Ovary (tissue), 9 donors: ENCODE measurements around the gene SUDS3. TPM values are rescaled to one million over a fixed set of nuclear protein-coding genes. Genes with fewer than 3 reads are reported as not detected.

ENCODE experiments used
- DNase-seq, 5 donors: peaks; one replicate each; pipeline ENCODE4 v3.0.0-alpha.2; 2019 to 2020
- H3K27ac ChIP-seq, 2 donors: fragments of 200-600 bp; one replicate each; pipeline versions ENCODE4 v1.5.1 to v1.8.0; 2019 to 2022
- H3K27me3 ChIP-seq: fragments of 200-600 bp; one replicate; pipeline ENCODE4 v1.8.0; 2022
- H3K36me3 ChIP-seq: fragments of 200-600 bp; sonication (generic); one replicate; pipeline ENCODE4 v1.5.1; 2019
- H3K4me1 ChIP-seq: one replicate; pipeline ENCODE4 v1.8.1; 2013; ENCODE audit warnings: mild to moderate bottlenecking, moderate library complexity; ENCODE audit not compliant: insufficient read depth
- H3K4me3 ChIP-seq: fragments of 200-600 bp; sonication (generic); one replicate; pipeline ENCODE4 v1.5.1; 2017
- H3K9me3 ChIP-seq, 2 donors: fragments of 200-600 bp in 1 of 2; sonication (generic) in 1 of 2; one replicate each; pipeline versions ENCODE4 v1.5.1 to v1.8.1; 2013 to 2019; ENCODE audit warnings: mild to moderate bottlenecking in 1 of 2, moderate library complexity in 1 of 2
- EP300 ChIP-seq: sonication (generic); formaldehyde crosslinking; IDR thresholded peaks from one replicate; pipeline ENCODE4 v1.6.1; 2017; ENCODE audit warnings: antibody characterized with exemption
- POLR2A ChIP-seq: fragments of 450-650 bp; IDR thresholded peaks from one replicate; pipeline ENCODE4 v1.6.1; 2017; ENCODE audit warnings: antibody characterized with exemption, mild to moderate bottlenecking, moderate library complexity
- WGBS, 3 donors: extraction: QIAGEN DNeasy Blood & Tissue Kit in 1 of 3; methylation state at CpG; one replicate each; pipeline versions ENCODE4 v1.1.5 to v1.1.7; 2013 to 2017; 5-methylcytosine and 5-hydroxymethylcytosine counted together
- intact Hi-C, 4 donors: fragments of 100-400 bp; cut with DNase I; formaldehyde crosslinking; loops; one replicate each; pipeline versions ENCODE4 v1.11.0 to v1.15.1; 2022 to 2023
- polyA plus RNA-seq, 2 donors: library from polyadenylated mRNA; stranded (reverse); fragments of 200-250 nt in 1 of 2; fragments of 350-450 nt in 1 of 2; fragmentation: Illumina TruSeq in 1 of 2; extraction: RNeasy Lipid Tissue Mini Kit (QIAGEN cat#74804) in 1 of 2; gene quantifications; one replicate each; pipeline ENCODE4 v1.2.3, GENCODE V29; 2013 to 2014
- total RNA-seq, 7 donors: library from RNA; depleted of rRNA in 2 of 7; stranded (reverse); fragments of >200 nt in 2 of 7; fragmentation: NEBNext Ultra II Directional in 3 of 7; extraction: Animal tissue kit (Norgen Biotek cat#: 25700) in 3 of 7; gene quantifications; one replicate each; pipeline versions ENCODE4 v1.1.0 to v1.2.4, GENCODE V29; 2016 to 2023
- TF ChIP-seq, protein P1 (sequence below), 3 donors: fragments of 450-650 bp in 2 of 3; fragments of 200-600 bp in 1 of 3; IDR thresholded peaks; one replicate each; pipeline versions ENCODE4 v1.5.1 to v1.8.0; 2016 to 2022; ENCODE audit warnings: antibody characterized with exemption in 3 of 3, mild to moderate bottlenecking in 1 of 3
- donor health status: DM: no; HTN: no; CAD: no; lungs with moderate emphysema.
- donor health status: DM: no; HTN: no; CAD: no.
- donor health status: Bipolar disorder and iron deficiency.
- donor health status: DM: yes; HTN: yes; CAD: no.
- donor health status: DM: no; HTN: no; CAD: no.
- donor health status: DM: yes; HTN: yes; CAD: no.

SUDS3 gene
- total and polyA plus RNA-seq, 9 donors, result 14.5 to 34.9 (median 27.7) TPM

GRCh38 chr12:118361092-118361404, 15.3 kb upstream of the SUDS3 start:
- WGBS, 3 donors, result 58 to 69% (median 65%) methylated on average over 5 of the region's 5 CpGs
- TF ChIP-seq EP300 (no peak), POLR2A (no peak)
- TF ChIP-seq, protein P1, sequence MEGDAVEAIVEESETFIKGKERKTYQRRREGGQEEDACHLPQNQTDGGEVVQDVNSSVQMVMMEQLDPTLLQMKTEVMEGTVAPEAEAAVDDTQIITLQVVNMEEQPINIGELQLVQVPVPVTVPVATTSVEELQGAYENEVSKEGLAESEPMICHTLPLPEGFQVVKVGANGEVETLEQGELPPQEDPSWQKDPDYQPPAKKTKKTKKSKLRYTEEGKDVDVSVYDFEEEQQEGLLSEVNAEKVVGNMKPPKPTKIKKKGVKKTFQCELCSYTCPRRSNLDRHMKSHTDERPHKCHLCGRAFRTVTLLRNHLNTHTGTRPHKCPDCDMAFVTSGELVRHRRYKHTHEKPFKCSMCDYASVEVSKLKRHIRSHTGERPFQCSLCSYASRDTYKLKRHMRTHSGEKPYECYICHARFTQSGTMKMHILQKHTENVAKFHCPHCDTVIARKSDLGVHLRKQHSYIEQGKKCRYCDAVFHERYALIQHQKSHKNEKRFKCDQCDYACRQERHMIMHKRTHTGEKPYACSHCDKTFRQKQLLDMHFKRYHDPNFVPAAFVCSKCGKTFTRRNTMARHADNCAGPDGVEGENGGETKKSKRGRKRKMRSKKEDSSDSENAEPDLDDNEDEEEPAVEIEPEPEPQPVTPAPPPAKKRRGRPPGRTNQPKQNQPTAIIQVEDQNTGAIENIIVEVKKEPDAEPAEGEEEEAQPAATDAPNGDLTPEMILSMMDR (IDR thresholded peaks at IDR 0.05), result no peak
- H3K9me3 ChIP-seq, result no peaks in the 10 kb centered on the region
- no peak overlapping the region for H3K4me3 ChIP-seq
- intact Hi-C loops, result no loop called here
- DNase-seq, result no peak
- H3K4me1 ChIP-seq, result peaks cover 2% of the 10 kb centered on the region
- H3K27me3 ChIP-seq, result no peaks in the 10 kb centered on the region
- no peak overlapping the region for H3K27ac ChIP-seq
- H3K36me3 ChIP-seq, result no peaks in the 10 kb centered on the region

GRCh38 chr12:118361889-118362288, 14.5 kb upstream of the SUDS3 start:
- 94 to 97% (median 96%) methylated on average over 4 of the region's 4 CpGs for WGBS, 3 donors
- Histone ChIP-seq H3K27ac (no peak overlapping the region), H3K27me3 (no peaks in the 10 kb centered on the region), H3K4me1 (no peaks in the 10 kb centered on the region), H3K9me3 (no peaks in the 10 kb centered on the region), H3K4me3 (no peak overlapping the region), H3K36me3 (no peaks in the 10 kb centered on the region)
- no peak for DNase-seq
- intact Hi-C loops, result no loop called here
- TF ChIP-seq, protein P1 (IDR thresholded peaks at IDR 0.05), result no peak
- TF ChIP-seq EP300, result no peak
- TF ChIP-seq POLR2A, result no peak

DNA sequence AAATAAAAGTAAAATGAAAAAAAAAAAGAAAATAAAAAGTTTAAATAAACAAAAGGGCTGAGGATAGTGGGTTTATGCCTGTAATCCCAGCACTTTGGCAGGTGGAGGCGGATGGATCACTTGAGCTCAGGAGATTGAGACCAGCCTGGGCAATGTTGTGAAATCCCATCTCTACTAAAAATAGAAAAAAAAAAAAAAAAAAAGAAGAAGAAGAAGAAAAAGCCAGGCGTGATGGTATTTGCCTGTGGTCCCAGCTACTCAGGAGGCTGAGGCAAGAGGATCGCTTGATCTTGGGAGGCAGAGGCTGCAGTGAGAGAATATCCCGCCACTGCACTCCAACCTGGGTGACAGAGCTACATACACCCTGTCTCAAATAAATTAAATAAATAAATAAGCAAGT, 7.5 kb upstream of the SUDS3 start:
- Histone ChIP-seq H3K4me3 (no peak overlapping the region), H3K9me3 (no peaks in the 10 kb centered on the region), H3K27me3 (no peaks in the 10 kb centered on the region), H3K36me3 (no peaks in the 10 kb centered on the region), H3K4me1 (peaks cover 4% of the 10 kb centered on the region), H3K27ac (no peak overlapping the region)
- no peak for DNase-seq
- TF ChIP-seq, protein P1 (IDR thresholded peaks at IDR 0.05), result no peak
- 94 to 95% (median 95%) methylated on average over 4 of the region's 4 CpGs for WGBS, 3 donors
- intact Hi-C loops, result no loop called here

GRCh38 chr12:118370601-118371000, 5.8 kb upstream of the SUDS3 start:
- H3K4me1 ChIP-seq, result peaks cover 4% of the 10 kb centered on the region
- no peaks in the 10 kb centered on the region for H3K9me3 ChIP-seq
- TF ChIP-seq EP300, result no peak
- TF ChIP-seq POLR2A, result no peak
- TF ChIP-seq, protein P1 (IDR thresholded peaks at IDR 0.05), result no peak
- intact Hi-C loops, result loop anchor here in 1 of 4 donors (5.0 kb wide), 2 partner anchors 183 to 248 kb away; no protein-coding TSS in a partner anchor
- WGBS, 3 donors, result 43 to 67% (median 46%) methylated on average over 3 of the region's 3 CpGs
- no peak for DNase-seq
- H3K27ac ChIP-seq, result no peak overlapping the region
- no peaks in the 10 kb centered on the region for H3K36me3 ChIP-seq
- no peak overlapping the region for H3K4me3 ChIP-seq
- no peaks in the 10 kb centered on the region for H3K27me3 ChIP-seq
